CD4-positive, alpha-beta T cell treated with Interleukin-15 for 1 hour (primary cell): ENCODE results near the gene LAMP1.
"Not testable (repeated sequence)": the region's sequence is repeated elsewhere in the genome, so short reads cannot be mapped to it uniquely, and the experiment has no call there.

Experiments
- DNase-seq: peaks from one replicate; pipeline ENCODE4 v3.0.0-alpha.2; 2020

LAMP1 gene

GRCh38 chr13:113359571-113359970 lies 62.5 kb downstream of the LAMP1 start:
- no peak for DNase-seq

- no peak for DNase-seq
Observed at GRCh38 chr13:113360446-113360845, 63.4 kb downstream of the LAMP1 start.

GRCh38 chr13:113361406-113361805 lies 64.4 kb downstream of the LAMP1 start:
- no peak for DNase-seq

GRCh38 chr13:113364311-113364889 lies 67.4 kb downstream of the LAMP1 start:
- DNase-seq = no peak

- DNase-seq = no peak
Observed at GRCh38 chr13:113364901-113365582, 68.0 kb downstream of the LAMP1 start.

- no peak for DNase-seq
Observed at GRCh38 chr13:113365583-113365970, 68.5 kb downstream of the LAMP1 start.

GRCh38 chr13:113365971-113366588 lies 69.0 kb downstream of the LAMP1 start:
- DNase-seq = no peak

GRCh38 chr13:113367020-113367560 lies 70.1 kb downstream of the LAMP1 start:
- no peak for DNase-seq

GRCh38 chr13:113367771-113368170 lies 70.7 kb downstream of the LAMP1 start:
- no peak for DNase-seq

GRCh38 chr13:113368353-113368752 lies 71.3 kb downstream of the LAMP1 start:
- DNase-seq = not testable (repeated sequence)

GRCh38 chr13:113369189-113369588 lies 72.2 kb downstream of the LAMP1 start:
- no peak for DNase-seq

- DNase-seq = no peak
Observed at GRCh38 chr13:113369881-113370280, 72.8 kb downstream of the LAMP1 start.

- DNase-seq = no peak
Observed at GRCh38 chr13:113371061-113371460, 74.0 kb downstream of the LAMP1 start.

- not testable (repeated sequence) for DNase-seq
Observed at GRCh38 chr13:113371701-113372100, 74.7 kb downstream of the LAMP1 start.
